Adrenal gland (tissue), 5 donors: ENCODE measurements around the gene KIAA2012.

Experiments used
- CTCF ChIP-seq, 6 experiments: fragments of 450-650 bp in 4 of 6; fragments of 200-600 bp in 2 of 6; sonication (generic) in 1 of 6; IDR thresholded peaks; 1 replicate in 5 of 6; 2 replicates in 1 of 6; pipeline versions ENCODE4 v1.5.1 to v1.8.0; 2016 to 2021; ENCODE audit warnings: antibody characterized with exemption in 6 of 6, mild to moderate bottlenecking in 2 of 6, moderate library complexity in 1 of 6
- POLR2A ChIP-seq, 2 donors: fragments of 450-650 bp; IDR thresholded peaks; one replicate each; pipeline ENCODE4 v1.6.1; 2017; ENCODE audit warnings: antibody characterized with exemption in 2 of 2, mild to moderate bottlenecking in 2 of 2, moderate library complexity in 1 of 2
- donor health status: DM: no; HTN: no; CAD: no.

GRCh38 chr2:202099515-202099914, 26.5 kb downstream of the KIAA2012 start:
- TF ChIP-seq CTCF (IDR thresholded peaks at IDR 0.05): no peak
- TF ChIP-seq POLR2A (IDR thresholded peaks at IDR 0.05): no peak
